SKM-1 (cell line): Measurements from ENCODE around the gene IRF8.
A peak's percentile ranks its signal among the peaks of the same experiment; 100 is the strongest.
"Not testable (repeated sequence)": the region's sequence is repeated elsewhere in the genome, so short reads cannot be mapped to it uniquely, and the experiment has no call there.

Source experiments
- DNase-seq: peaks from one replicate; lab custom pipeline; 2025; ENCODE audit not compliant: unreplicated experiment; lab: John Stamatoyannopoulos, UW

The IRF8 gene

GRCh38 chr16:85931596-85932402 is 32.8 kb downstream of the IRF8 start:
- no peak for DNase-seq

GRCh38 chr16:85934210-85934609 is 35.2 kb downstream of the IRF8 start:
- no peak for DNase-seq

GRCh38 chr16:85935391-85935973 is 36.5 kb downstream of the IRF8 start:
- DNase-seq: no peak

- DNase-seq: peak; percentile 62
Observed at GRCh38 chr16:85935974-85936760, 37.2 kb downstream of the IRF8 start.

- DNase-seq: no peak
Observed at GRCh38 chr16:85936816-85937215, 37.9 kb downstream of the IRF8 start.

GRCh38 chr16:85940214-85940613 is 41.3 kb downstream of the IRF8 start:
- no peak for DNase-seq

- no peak for DNase-seq
Observed at GRCh38 chr16:85941863-85942644, 43.1 kb downstream of the IRF8 start.

- DNase-seq: not testable (repeated sequence)
Observed at GRCh38 chr16:85942659-85943058, 43.7 kb downstream of the IRF8 start.

- no peak for DNase-seq
Observed at GRCh38 chr16:85943711-85944110, 44.7 kb downstream of the IRF8 start.

GRCh38 chr16:85944572-85945423 is 45.8 kb downstream of the IRF8 start:
- no peak for DNase-seq

GRCh38 chr16:85945424-85945751 is 46.4 kb downstream of the IRF8 start:
- no peak for DNase-seq

GRCh38 chr16:85946541-85947124 is 47.7 kb downstream of the IRF8 start:
- DNase-seq: no peak

- DNase-seq: no peak
Observed at GRCh38 chr16:85947230-85948137, 48.5 kb downstream of the IRF8 start.

GRCh38 chr16:85948138-85948509 is 49.2 kb downstream of the IRF8 start:
- no peak for DNase-seq

GRCh38 chr16:85948616-85949265 is 49.8 kb downstream of the IRF8 start:
- DNase-seq: no peak

GRCh38 chr16:85950136-85950918 is 51.4 kb downstream of the IRF8 start:
- no peak for DNase-seq

- no peak for DNase-seq
Observed at GRCh38 chr16:85952197-85952596, 53.2 kb downstream of the IRF8 start.

GRCh38 chr16:85952811-85953210 is 53.8 kb downstream of the IRF8 start:
- DNase-seq: no peak
